CD4-positive, alpha-beta T cell (primary cell): ENCODE data around the gene AQP7. TPM values are rescaled to one million over a fixed set of nuclear protein-coding genes. Genes with fewer than 3 reads are reported as not detected.
"Not testable (repeated sequence)": the region's sequence is repeated elsewhere in the genome, so short reads cannot be mapped to it uniquely, and the experiment has no call there.

Experiments
- ATAC-seq: fragments of 200-7000 bp; cut with Tn5 transposase; one replicate; pipeline ENCODE4 v1.10.0; 2022; ENCODE audit warnings: mild to moderate bottlenecking; ENCODE audit not compliant: poor library complexity
- CTCF ChIA-PET: fragments of 350-600 bp; sonication (Branson Sonifier 250); formaldehyde crosslinking; loops from one replicate; lab custom pipeline; 2021; ENCODE audit warnings: antibody characterized with exemption, inconsistent platforms; lab: Charles Lee
- POLR2A ChIA-PET: fragments of 350-600 bp; sonication (Branson Sonifier 250); formaldehyde crosslinking; loops from one replicate; lab custom pipeline; 2021; ENCODE audit warnings: antibody characterized with exemption, inconsistent platforms; lab: Charles Lee
- DNase-seq, 14 experiments: peaks; one replicate each; pipeline ENCODE4 v3.0.0-alpha.2; 2013 to 2020; ENCODE audit warnings: mixed read lengths in 2 of 14
- H3K27ac ChIP-seq, 2 donors: one replicate each; pipeline versions ENCODE4 v1.5.1 to v1.7.0; 2013; ENCODE audit warnings: low read length in 2 of 2, low read depth in 1 of 2, mild to moderate bottlenecking in 1 of 2
- H3K27me3 ChIP-seq, 2 experiments: 1 replicate in 1 of 2; 2 replicates in 1 of 2; pipeline versions ENCODE4 v1.6.1 to v1.7.0; 2013; ENCODE audit warnings: low read length in 2 of 2, control low read depth in 1 of 2, mild to moderate bottlenecking in 1 of 2, moderate library complexity in 1 of 2; ENCODE audit not compliant: insufficient read depth in 2 of 2, control insufficient read depth in 1 of 2
- H3K36me3 ChIP-seq: one replicate; pipeline ENCODE4 v1.6.1; 2013; ENCODE audit warnings: low read length, control low read depth; ENCODE audit not compliant: insufficient read depth
- H3K4me1 ChIP-seq: one replicate; pipeline ENCODE4 v1.6.1; 2013; ENCODE audit warnings: low read length, control low read depth; ENCODE audit not compliant: insufficient read depth
- H3K4me3 ChIP-seq: one replicate; pipeline ENCODE4 v1.5.1; 2013; ENCODE audit warnings: mild to moderate bottlenecking, low read length, moderate library complexity
- H3K9me3 ChIP-seq, 2 experiments: 1 replicate in 1 of 2; 2 replicates in 1 of 2; pipeline versions ENCODE4 v1.6.1 to v1.7.0; 2013; ENCODE audit warnings: low read length in 2 of 2, mild to moderate bottlenecking in 2 of 2, control low read depth in 1 of 2, moderate library complexity in 1 of 2; ENCODE audit not compliant: control insufficient read depth in 1 of 2, insufficient read depth in 1 of 2
- H3K27ac Mint-ChIP-seq: one replicate; pipeline ENCODE4 v1.8.0; 2020; ENCODE audit warnings: mixed read lengths
- H3K27me3 Mint-ChIP-seq: one replicate; pipeline ENCODE4 v1.8.0; 2021; ENCODE audit warnings: mixed read lengths
- H3K36me3 Mint-ChIP-seq: one replicate; pipeline ENCODE4 v1.8.0; 2021; ENCODE audit warnings: low read depth, mixed read lengths
- H3K4me1 Mint-ChIP-seq: one replicate; pipeline ENCODE4 v1.8.0; 2021; ENCODE audit warnings: low read depth, mixed read lengths
- H3K4me3 Mint-ChIP-seq: one replicate; pipeline ENCODE4 v1.8.0; 2020; ENCODE audit warnings: mild to moderate bottlenecking, mixed read lengths
- H3K9me3 Mint-ChIP-seq: one replicate; pipeline ENCODE4 v1.8.0; 2020; ENCODE audit warnings: mixed read lengths
- intact Hi-C, 2 experiments: fragments of 100-400 bp; cut with DNase I in 1 of 2; cut with micrococcal nuclease in 1 of 2; formaldehyde crosslinking; loops; one replicate each; pipeline versions ENCODE4 v1.15.1 to v1.9.0; 2023 to 2025; cut with DNase I, micrococcal nuclease
- total RNA-seq, 174 experiments: library from RNA in 2 of 174; stranded (reverse) in 2 of 174; gene quantifications; one replicate each; pipeline ENCODE4 v1.2.3 and lab custom pipeline; 2021 to 2026

AQP7 gene
- total RNA-seq, 2 experiments from 2014 or later: 0.25 to 0.27 TPM

DNA sequence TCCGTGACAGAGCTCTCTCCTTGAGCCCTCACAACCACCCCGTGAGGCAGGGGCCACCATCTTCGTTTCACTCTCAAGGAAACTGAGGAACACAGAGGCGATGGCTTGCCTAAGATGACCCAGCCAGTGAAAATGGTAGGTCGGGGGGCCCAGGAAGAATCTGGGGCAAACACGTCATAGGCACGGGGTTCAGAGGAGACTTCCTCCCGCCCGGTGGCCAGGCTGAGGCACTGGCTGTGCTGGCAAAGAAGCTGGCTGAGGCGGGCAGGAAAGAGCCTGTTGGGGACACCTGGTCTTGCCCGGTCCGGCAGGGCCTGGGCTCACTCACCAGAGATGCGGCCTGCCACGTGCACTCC is 15.7 kb downstream of the AQP7 start:
- intact Hi-C loops, H3K36me3 Mint-ChIP-seq, H3K27ac ChIP-seq, CTCF ChIA-PET, H3K36me3 ChIP-seq, ATAC-seq, H3K9me3 Mint-ChIP-seq, H3K27me3 Mint-ChIP-seq, H3K9me3 ChIP-seq, H3K4me3 Mint-ChIP-seq, H3K27ac Mint-ChIP-seq, H3K4me3 ChIP-seq, H3K4me1 Mint-ChIP-seq, H3K27me3 ChIP-seq, POLR2A ChIA-PET, DNase-seq, H3K4me1 ChIP-seq: not testable (repeated sequence)

DNA sequence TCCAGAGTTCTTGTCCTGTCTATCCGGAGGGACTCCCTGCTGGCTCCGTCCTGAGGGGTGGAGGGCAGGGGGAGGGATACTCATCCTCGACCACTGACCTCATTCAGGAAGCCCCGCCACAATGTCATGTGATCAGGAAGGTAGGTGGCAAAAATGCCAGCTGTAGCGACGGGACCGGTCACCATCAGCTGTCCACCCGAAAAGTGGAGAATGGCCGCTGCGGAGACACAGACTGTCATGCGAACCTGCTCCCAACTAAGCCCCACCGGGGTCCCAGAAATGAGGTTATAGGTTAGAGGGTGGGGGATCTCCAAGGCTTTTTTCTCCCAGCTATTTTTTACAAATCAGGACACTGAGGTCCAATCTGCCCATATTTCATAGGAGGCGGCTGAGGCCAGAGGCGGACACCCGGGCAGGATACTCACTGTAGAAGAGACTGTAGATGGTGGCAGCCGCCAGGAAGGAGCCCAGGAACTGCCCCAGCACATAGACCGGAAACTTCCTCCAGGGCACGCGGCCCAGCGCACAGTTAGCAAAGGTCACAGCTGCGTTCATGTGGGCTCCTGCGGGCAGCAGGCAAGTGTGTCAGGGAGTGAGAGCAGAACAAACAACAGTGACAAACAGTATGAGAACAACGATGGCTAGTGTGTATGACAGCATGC is 16.3 kb downstream of the AQP7 start:
- H3K27me3 Mint-ChIP-seq, H3K9me3 ChIP-seq, H3K4me3 Mint-ChIP-seq, H3K4me1 ChIP-seq, H3K9me3 Mint-ChIP-seq, H3K27ac ChIP-seq, H3K36me3 ChIP-seq, H3K27me3 ChIP-seq, H3K36me3 Mint-ChIP-seq, H3K27ac Mint-ChIP-seq, POLR2A ChIA-PET, intact Hi-C loops, DNase-seq, ATAC-seq, CTCF ChIA-PET, H3K4me1 Mint-ChIP-seq, H3K4me3 ChIP-seq: not testable (repeated sequence)

DNA sequence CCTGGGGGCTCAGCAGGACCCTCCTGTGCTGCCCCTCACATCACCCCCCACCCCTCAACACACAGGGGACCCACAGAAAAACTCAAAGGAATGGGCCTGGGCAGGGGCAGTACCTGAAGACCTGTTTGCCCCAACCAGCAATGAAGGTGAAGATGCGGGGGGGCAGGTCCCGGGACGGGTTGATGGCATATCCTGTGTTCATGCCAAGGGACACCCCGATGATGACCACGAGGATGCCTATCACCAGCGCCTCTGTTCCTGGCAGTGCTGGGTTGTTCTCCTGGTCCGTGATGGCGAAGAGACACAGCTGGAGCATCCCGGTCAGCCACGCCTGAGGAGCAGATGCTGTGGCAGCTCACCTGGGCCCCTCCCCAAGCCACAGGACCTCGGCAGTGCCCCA is 16.8 kb downstream of the AQP7 start:
- H3K9me3 Mint-ChIP-seq, ATAC-seq, H3K36me3 Mint-ChIP-seq, H3K27me3 Mint-ChIP-seq, H3K4me1 Mint-ChIP-seq, POLR2A ChIA-PET, H3K27ac Mint-ChIP-seq, H3K4me1 ChIP-seq, H3K4me3 ChIP-seq, H3K36me3 ChIP-seq, H3K27me3 ChIP-seq, H3K27ac ChIP-seq, H3K9me3 ChIP-seq, CTCF ChIA-PET, intact Hi-C loops, H3K4me3 Mint-ChIP-seq, DNase-seq: not testable (repeated sequence)

GRCh38 chr9:33383396-33383795 is 19.0 kb downstream of the AQP7 start:
- H3K9me3 ChIP-seq, H3K4me3 ChIP-seq, H3K4me1 Mint-ChIP-seq, ATAC-seq, H3K27me3 ChIP-seq, H3K9me3 Mint-ChIP-seq, H3K27ac ChIP-seq, H3K4me3 Mint-ChIP-seq, H3K27ac Mint-ChIP-seq, intact Hi-C loops, CTCF ChIA-PET, H3K27me3 Mint-ChIP-seq, POLR2A ChIA-PET, H3K36me3 Mint-ChIP-seq, DNase-seq, H3K36me3 ChIP-seq, H3K4me1 ChIP-seq: not testable (repeated sequence)

DNA sequence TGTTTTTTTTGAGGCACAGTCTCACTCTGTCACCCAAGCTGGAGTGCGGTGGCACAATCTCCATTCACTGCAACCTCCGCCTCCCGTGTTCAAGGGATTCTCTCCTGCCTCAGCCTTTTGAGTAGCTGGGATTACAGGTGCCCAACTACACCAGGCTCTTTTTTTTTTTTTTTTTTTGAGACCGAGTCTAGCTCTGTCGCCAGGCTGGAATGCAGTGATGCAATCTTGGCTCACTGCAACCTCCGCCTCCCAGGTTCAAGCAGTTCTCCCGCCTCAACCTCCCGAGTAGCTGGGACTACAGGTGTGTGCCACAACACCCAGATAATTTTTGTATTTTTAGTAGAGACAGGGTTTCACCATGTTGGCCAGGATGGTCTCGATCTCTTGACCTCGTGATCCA is 20.0 kb downstream of the AQP7 start:
- H3K27ac ChIP-seq, H3K9me3 ChIP-seq, H3K4me1 Mint-ChIP-seq, H3K4me3 Mint-ChIP-seq, H3K27ac Mint-ChIP-seq, H3K36me3 Mint-ChIP-seq, CTCF ChIA-PET, H3K4me1 ChIP-seq, H3K36me3 ChIP-seq, H3K4me3 ChIP-seq, intact Hi-C loops, ATAC-seq, H3K9me3 Mint-ChIP-seq, H3K27me3 Mint-ChIP-seq, POLR2A ChIA-PET, H3K27me3 ChIP-seq, DNase-seq: not testable (repeated sequence)
